T-helper 9 cell (primary cell): Measurements from ENCODE around the gene RTL5.

Source experiments
- DNase-seq: peaks from one replicate; pipeline ENCODE4 v3.0.0-alpha.2; 2020

Gene RTL5

GRCh38 chrX:72129661-72130060, 2.1 kb downstream of the RTL5 start:
- no peak for DNase-seq

GRCh38 chrX:72128881-72129280, 2.8 kb downstream of the RTL5 start:
- DNase-seq: no peak

DNA sequence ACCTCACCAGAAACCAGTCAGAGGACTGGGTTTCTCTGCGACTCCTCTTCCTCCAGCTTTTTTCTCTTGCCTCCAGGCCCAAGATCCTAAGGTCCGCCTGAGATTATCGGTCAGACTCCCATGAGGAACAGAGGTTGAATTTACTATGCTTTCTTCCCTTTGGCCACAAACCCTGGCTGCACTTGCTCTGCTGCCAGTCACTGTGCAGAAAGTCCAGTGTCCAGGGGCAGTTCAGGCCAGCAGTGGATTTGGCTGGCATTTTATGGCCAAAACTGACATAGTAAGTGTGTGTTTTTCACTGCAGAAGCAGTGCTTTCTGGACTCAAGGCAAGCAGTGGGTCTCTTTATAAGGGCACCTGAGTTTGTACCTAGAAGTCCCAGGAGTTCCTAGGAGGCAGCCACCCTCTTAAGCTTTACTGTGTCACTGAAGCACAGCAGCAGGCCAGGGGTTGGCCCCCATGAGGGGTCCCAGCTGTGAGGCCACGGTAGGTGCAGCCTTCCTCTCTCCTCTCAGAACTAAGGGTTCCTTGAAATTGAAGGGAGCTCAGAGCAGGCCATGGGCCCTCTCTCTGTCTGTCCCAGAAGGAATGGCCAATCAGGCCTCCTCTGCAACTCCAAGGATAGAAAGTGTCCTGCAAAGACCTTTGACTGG, 3.4 kb downstream of the RTL5 start:
- no peak for DNase-seq

DNA sequence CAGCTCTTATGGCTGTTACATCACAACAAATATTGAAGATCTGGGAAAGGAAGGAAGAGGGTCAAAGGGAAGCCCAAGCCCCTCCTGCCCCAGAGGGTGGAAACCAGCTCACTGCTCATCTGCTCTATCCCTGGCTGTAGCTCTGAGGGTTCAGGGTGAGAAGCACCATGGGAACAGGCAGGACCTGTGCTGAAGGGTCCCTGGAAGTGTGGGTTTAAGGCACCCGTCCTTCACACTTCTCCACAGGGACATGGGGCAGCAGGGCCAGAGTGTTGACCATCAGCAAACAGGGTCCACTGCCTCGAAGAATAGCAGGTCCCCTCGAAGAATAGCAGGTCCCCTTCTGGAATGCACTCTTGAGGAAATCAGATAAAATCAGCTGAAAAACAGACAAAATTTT, 4.4 kb downstream of the RTL5 start:
- DNase-seq: no peak

DNA sequence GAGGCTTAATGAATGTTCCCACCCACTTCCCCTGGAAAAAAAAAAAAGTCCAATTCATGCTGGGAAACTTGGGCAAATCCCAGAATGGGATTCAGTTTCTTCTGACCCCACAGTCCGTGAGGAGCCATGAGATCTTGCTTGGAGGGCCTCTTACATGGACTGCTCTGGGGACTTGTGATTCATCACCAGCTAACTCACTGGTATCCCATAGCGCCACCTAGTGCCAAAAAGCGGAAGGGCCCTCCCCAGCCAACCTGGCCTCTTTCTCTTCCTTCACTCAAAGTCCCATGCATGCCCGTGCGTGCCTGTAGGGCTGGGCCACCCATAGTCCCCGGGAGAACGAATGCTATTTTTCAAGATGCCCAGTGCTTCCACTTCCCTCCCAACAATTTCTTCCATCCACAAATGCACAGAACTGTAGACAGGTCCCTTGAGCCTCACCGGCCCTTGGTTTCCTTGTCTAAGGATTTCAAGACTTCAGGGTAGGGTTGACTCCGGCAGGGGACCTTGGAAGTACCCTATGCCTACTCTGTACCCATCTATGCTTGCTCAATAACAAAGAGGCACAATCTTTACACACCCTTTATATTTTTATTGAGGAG, 5.1 kb downstream of the RTL5 start:
- peak; percentile 88 for DNase-seq

- no peak for DNase-seq
Measured at GRCh38 chrX:72126048-72126415, 5.7 kb downstream of the RTL5 start.

GRCh38 chrX:72125331-72126047, 6.2 kb downstream of the RTL5 start:
- DNase-seq: no peak

DNA sequence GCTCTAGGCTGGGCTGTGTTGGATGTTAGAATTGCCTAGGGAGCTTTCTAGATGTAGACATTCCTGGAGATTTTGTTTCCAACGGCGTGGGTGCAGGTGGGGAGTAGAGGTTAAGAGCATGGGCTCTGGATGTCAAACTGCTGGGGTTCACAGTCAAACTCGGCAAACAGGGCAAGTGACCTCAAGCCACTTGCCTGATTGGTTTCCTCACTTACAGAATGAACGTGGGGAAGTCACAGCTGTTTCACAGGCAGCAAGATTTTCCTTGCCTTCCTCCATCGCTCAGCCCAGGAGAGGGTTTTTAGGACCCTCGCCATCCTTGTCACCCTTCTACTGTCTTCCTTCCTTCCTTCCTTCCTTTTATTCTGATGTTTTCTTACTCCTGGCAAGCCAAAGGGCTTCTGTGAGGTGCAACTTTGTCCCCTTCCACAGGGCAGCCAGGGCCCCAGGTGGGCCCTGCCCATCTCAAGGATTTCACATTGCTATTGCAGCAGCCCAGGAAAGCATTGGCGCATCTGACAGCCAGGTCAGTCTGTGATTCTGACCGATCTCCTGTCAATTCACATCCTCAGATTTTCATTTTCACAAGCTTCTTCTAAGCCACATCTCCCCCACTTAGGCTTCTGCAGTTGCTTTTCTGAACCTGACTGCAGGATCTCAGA, 7.0 kb downstream of the RTL5 start:
- no peak for DNase-seq

DNA sequence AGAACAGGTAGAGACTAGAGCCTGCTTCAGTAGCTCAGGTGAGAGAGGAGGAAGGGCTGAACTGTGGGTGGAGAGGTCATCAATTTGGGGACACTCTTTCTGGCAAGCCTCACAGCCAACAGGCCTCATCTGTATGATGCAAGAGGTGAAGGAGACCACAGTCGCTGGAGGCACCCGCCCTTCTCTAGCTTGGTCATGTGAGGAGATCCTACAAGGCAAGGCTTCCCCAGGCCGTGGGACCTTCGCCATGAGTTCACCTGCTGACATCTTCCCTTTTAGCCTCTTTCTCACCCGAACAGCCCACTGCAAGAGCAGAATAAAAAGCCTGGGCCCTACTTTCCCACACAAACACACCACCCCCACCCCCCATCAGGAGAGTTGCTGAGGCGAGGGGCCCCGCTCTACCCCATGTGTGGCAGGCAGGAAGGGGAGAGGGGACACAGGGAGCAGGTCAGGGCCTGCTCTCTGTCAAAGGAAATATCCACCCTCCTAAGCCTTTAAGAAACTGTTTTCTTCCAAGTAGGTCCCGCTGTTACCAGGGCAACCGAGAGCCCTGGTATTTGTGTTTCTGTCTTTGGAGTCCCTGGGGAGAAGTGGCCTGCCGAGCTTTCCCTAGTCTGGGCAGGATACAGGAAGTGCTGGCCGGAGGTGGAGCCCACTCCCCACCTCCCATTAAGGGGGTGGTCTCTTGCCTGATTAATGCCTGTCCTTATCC, 8.1 kb downstream of the RTL5 start:
- DNase-seq: no peak

DNA sequence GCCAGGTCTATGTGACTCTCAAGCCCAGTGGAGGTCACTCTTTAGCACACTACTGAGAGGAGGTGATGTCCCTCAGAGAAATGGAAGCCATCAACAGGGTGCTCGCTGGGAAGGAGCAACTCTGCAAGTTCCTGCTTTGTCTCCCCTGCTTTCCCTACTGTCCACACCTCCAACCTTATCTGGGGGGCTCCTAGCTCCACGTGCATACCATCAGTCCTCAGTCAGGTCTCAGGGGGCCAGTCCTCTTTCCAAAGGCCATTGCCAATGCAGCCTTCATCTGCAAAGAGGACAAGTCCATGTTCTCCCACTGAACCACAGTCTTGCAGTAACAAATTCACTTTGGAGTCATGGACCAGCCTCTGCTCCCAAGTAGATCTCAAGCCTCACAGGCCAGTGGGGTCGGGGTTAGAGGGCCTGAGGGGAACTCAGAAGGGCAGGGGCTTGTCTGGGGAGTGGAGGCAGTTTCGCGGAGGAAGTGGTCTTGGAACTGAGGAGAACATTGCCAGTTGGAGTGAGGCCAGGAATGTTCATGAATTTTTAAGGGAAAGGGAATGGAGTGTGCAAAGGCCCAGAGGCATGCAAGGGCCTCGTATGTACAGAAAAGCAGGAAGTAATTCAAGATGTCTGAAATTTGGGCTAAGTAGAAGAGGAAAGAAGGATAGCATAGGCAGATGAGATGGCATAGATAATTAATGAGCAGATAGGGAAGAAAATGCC, 8.9 kb downstream of the RTL5 start:
- no peak for DNase-seq

DNA sequence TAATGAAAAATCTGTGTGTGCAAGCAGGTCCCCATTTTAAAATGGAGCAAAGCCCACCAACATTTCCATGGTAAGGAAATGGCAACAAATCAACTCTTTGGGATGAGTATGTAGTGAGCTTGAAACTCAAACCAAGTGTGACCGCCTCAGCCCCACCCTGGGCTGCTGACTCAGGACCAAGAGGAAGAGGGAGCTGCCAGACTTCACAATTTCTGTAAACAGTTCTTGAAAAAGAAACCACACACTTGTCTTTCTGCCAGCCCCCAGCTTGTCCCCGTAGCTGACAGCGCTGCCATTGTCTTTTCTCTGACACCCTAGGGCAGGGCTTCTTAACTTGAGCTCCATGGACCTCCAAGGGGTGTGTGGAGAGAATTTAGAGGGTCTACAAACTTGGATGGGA, 10.3 kb downstream of the RTL5 start:
- DNase-seq: no peak

GRCh38 chrX:72120837-72121236, 10.9 kb downstream of the RTL5 start:
- no peak for DNase-seq

DNA sequence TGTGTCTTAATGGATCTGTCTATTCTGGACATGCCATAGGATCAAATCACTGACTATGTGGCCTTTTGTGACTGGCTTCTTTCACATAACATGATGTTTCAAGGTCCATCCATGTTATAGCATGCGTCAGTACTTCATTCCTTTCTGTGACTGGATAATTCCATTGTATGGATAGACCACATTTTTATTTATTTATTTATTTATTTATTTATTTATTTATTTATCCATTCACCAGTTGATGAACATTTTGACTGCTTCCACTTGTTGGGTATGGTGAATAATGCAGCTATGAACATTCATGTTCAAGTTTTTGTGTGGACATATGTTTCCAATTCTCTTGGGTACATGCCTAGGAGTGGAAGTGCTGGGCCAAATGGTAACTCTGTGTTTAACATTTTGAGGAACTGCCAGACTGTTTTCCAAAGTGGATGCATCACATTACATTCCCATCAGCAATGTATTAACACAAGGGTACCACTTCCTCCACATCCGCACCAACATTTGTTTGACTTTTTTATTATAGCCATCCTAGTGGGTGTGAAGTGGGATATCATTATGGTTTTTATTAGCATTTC, 14.0 kb downstream of the RTL5 start:
- no peak for DNase-seq

DNA sequence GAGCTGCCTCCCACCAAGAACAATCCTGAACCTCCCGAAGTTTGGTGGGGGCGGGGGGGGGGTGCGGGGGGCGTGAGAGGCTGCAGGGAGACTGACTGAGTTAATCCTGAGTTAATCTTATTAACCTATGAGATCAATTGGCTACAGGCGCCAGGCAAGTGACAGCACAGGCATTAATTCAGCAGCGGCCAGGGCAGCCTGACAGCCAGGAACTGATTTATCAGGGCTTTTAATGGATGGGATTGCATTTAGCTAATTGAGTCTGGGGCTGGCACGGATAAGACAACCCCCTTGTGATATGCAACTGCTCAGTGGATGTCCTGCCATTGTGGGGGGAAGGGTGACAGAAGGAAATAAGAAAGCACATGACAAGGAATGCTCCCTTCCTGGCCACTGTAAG, 16.3 kb downstream of the RTL5 start:
- no peak for DNase-seq

- no peak for DNase-seq
Measured at GRCh38 chrX:72114807-72115206, 16.9 kb downstream of the RTL5 start.

- no peak for DNase-seq
Measured at GRCh38 chrX:72114306-72114705, 17.4 kb downstream of the RTL5 start.

DNA sequence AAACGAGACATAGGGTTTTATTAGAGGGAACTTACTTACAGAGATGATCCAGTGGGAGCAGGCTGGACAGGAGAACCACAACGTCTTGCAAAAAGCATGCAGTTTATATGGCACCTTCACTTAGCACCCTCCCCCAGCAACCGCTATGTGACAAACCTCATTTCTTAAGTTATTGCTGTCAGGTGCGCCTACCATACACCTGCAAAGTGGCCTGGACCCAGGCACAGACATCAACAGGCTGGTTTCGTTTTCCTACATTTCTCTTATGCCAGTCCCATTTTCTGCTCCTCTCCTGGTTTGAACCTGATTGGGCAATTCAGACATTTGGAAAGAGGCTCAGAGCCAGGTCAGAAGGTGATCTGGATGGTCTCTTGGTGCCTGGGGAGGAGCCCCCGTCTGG, 18.3 kb downstream of the RTL5 start:
- DNase-seq: no peak

GRCh38 chrX:72110876-72111708, 20.6 kb downstream of the RTL5 start:
- DNase-seq: no peak

DNA sequence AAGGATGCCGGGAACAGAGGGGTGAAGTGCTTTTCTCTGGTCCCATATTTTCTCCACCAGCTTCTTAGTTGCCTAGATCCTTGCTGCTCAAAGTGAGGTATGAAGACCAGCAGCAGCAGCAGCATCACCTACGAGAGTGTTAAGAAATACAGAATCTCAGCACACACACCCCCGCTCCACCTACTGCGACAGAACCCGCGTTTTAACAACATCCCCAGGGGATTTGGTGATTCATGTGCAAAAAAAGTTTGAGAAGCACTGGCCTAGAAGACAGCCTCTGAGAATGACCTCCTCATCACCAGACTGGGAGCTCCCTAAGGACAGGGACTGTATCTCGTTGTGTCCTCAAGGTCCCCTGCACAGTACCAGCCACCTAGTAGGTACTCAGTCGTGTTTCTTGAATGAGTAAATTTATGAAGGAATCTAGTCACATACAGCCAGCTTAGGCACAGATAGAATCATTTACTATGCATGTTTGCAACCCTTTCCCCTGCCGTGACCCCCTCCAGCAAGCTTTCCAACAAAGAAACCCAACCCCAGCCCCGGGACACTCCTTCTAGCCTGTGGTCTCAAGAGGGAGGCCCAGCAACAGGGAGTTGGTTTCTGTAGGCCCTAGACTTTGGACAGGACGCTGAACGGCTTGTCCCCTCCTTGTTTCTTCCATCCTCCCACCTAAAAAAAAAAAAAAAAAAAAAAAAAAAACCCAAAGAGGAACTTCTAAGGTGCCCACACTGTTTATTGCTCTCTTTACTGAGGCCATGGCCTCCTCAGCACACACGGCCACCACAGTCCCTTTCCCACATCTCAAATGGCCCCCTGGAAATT, 21.5 kb downstream of the RTL5 start:
- DNase-seq: no peak

DNA sequence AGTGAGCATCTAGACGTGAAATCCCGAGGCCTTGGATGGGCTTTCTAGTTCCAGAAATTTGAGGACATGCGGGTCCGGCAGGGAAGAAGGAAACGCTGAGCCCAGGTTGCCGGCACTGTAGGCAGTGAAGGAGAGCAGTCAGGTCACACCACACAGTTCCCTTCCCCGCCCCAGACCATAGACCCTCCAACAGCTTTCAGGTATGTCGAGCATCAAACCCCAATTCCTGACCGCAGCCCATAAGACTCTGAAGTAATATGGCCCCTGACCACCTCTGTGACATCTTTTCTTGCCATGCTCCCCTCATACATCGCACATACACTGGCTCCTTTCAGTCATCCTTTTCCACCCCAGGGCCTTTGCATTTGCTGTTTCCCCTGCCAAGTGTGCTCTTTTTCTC, 23.0 kb downstream of the RTL5 start:
- DNase-seq: no peak
